ENCODE data around the gene ORM1.

ORM1 gene

GRCh38 chr9:114282104-114282485 lies 40.8 kb upstream of the ORM1 start:
- TF ChIP-seq CTCF (IDR thresholded peaks at IDR 0.05) = no peak
- Histone ChIP-seq H3K4me1 (ENCODE audit: control insufficient read depth in 1 of 2, insufficient read depth in 1 of 2, low read depth in 1 of 2, low read length in 1 of 2) (no peaks in the 10 kb centered on the region), H3K27ac (no peak overlapping the region)

GRCh38 chr9:114282507-114282906 lies 40.4 kb upstream of the ORM1 start:
- Histone ChIP-seq H3K27me3 (peaks cover 17% of the 10 kb centered on the region), H3K4me1 (ENCODE audit: control insufficient read depth in 1 of 2, insufficient read depth in 1 of 2, low read depth in 1 of 2, low read length in 1 of 2) (no peaks in the 10 kb centered on the region), H3K9me3 (no peaks in the 10 kb centered on the region), H3K4me3 (ENCODE audit: low read depth in 1 of 2, low read length in 1 of 2) (no peak overlapping the region), H3K27ac (no peak overlapping the region), H3K36me3 (no peaks in the 10 kb centered on the region)
- no peak for TF ChIP-seq CTCF (IDR thresholded peaks at IDR 0.05)

More at GRCh38 chr9:114282104-114282485, 40.8 kb upstream of the ORM1 start:
- Histone ChIP-seq H3K9me3 (no peaks in the 10 kb centered on the region), H3K36me3 (no peaks in the 10 kb centered on the region), H3K4me3 (ENCODE audit: low read depth in 1 of 2, low read length in 1 of 2) (no peak overlapping the region), H3K27me3 (peaks cover 17% of the 10 kb centered on the region)

GRCh38 chr9:114282926-114283325 lies 40.0 kb upstream of the ORM1 start:
- Histone ChIP-seq H3K27ac (no peak overlapping the region), H3K9me3 (no peaks in the 10 kb centered on the region), H3K4me3 (ENCODE audit: low read depth in 1 of 2, low read length in 1 of 2) (no peak overlapping the region), H3K27me3 (peaks cover 17% of the 10 kb centered on the region), H3K36me3 (no peaks in the 10 kb centered on the region), H3K4me1 (ENCODE audit: control insufficient read depth in 1 of 2, insufficient read depth in 1 of 2, low read depth in 1 of 2, low read length in 1 of 2) (no peaks in the 10 kb centered on the region)
- no peak for TF ChIP-seq CTCF (IDR thresholded peaks at IDR 0.05)

GRCh38 chr9:114283551-114284111 lies 39.3 kb upstream of the ORM1 start:
- no peak for TF ChIP-seq CTCF (IDR thresholded peaks at IDR 0.05)
- Histone ChIP-seq H3K9me3 (no peaks in the 10 kb centered on the region), H3K4me3 (ENCODE audit: low read depth in 1 of 2, low read length in 1 of 2) (no peak overlapping the region), H3K27me3 (peaks cover 17% of the 10 kb centered on the region), H3K36me3 (no peaks in the 10 kb centered on the region), H3K4me1 (ENCODE audit: control insufficient read depth in 1 of 2, insufficient read depth in 1 of 2, low read depth in 1 of 2, low read length in 1 of 2) (no peaks in the 10 kb centered on the region), H3K27ac (no peak overlapping the region)

GRCh38 chr9:114284316-114285060 lies 38.4 kb upstream of the ORM1 start:
- TF ChIP-seq CTCF (IDR thresholded peaks at IDR 0.05) = no peak
- H3K27ac ChIP-seq = no peak overlapping the region
- no peaks in the 10 kb centered on the region for H3K4me1 ChIP-seq (ENCODE audit: control insufficient read depth in 1 of 2, insufficient read depth in 1 of 2, low read depth in 1 of 2, low read length in 1 of 2)
- peaks cover 17% of the 10 kb centered on the region for H3K27me3 ChIP-seq
- H3K36me3 ChIP-seq = no peaks in the 10 kb centered on the region
- H3K4me3 ChIP-seq (ENCODE audit: low read depth in 1 of 2, low read length in 1 of 2) = no peak overlapping the region
- no peaks in the 10 kb centered on the region for H3K9me3 ChIP-seq

All from neutrophil (primary cell).